ENCODE measurements around the gene DDB1.
A peak's percentile ranks its signal among the peaks of the same experiment; 100 is the strongest.

Gene DDB1

DNA sequence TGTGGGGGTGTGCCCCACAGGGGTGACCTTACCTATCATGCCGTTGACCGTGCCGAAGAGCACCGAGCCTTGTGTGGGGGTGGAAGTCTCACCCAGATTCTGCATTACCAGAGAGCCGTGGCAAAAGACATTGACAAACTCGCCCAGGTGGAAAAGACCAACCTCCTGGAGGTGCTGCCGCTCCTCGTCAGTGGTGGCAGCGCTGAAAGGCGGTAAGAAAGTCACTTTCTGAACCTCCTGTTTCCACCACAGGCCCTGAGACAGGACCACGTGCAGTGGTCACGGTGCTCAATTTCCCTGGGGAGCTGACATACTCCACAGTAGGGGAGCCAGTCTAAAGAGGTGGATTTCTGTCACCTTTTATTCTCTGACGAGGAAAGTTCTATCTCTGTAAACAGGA, 30.4 kb downstream of the DDB1 start:
- no peak for FAIRE-seq

DNA sequence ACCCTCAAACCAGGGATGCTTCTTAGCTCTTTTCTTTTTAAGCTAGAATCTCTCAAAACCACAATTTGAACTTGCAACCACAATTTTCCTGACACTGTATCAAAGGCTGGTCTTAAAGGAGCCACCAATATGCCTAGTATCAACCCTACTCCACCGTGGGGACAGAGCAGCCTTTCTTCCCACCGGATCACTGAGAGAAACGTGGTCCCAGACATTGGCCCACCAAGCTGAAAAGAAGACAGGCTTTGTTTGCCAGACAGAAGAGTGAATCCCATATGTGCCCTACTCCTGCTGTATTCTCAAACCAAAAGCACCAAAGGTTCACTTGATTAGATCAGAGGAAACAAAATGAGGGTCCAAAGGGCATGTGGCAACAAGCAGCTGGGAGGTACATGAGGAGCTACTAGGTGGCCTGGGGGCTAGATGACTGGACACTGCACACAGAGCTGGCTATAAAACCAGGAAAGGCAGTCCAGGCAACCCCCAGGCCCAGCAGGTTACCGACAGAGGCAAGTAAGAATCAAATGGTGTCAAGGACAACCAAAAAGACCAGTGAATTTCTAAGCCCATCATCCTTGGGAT, 34.2 kb downstream of the DDB1 start:
- no peak for FAIRE-seq
- no peak for DNase-seq (ENCODE audit: insufficient read length, low spot score)

More for the DNA sequence above, 30.4 kb downstream of the DDB1 start:
- DNase-seq (ENCODE audit: insufficient read length, low spot score) = no peak

- peak; percentile 53 for DNase-seq (ENCODE audit: insufficient read length, low spot score)
- FAIRE-seq = no peak
These were observed 35.2 kb downstream of the DDB1 start for GRCh38 chr11:61297746-61298145.

DNA sequence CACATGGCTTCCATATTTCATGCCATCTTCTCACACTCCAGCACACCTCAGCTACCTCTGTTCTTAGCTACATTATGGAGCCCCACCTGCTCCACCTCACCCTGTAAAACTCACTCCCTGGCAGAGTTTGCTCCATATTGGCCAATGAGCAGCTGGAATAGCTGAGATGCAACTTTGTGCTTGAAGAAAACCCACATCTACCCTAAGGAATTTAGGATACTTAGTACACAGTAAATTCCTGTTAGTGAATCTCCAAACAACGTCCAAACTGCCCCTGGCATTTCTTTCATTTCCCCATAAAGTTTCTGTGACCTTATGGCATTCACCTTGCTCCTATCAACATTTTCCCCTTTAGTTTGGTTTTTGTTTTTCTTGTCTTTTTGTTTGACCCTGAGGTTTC, 35.6 kb downstream of the DDB1 start:
- FAIRE-seq (no peak), DNase-seq (ENCODE audit: insufficient read length, low spot score) (no peak)

GRCh38 chr11:61295596-61295926, 37.3 kb downstream of the DDB1 start:
- no peak for DNase-seq (ENCODE audit: insufficient read length, low spot score)

GRCh38 chr11:61294717-61295595, 37.9 kb downstream of the DDB1 start, which contains the start of gene VWCE:
VWCE (minus strand) TSS chr11:61295316; CDS start chr11:61295037, 279 bp downstream.
- no peak for FAIRE-seq
- DNase-seq (ENCODE audit: insufficient read length, low spot score) = no peak

More at GRCh38 chr11:61295596-61295926, 37.3 kb downstream of the DDB1 start:
- FAIRE-seq = no peak

GRCh38 chr11:61293867-61294716, 38.8 kb downstream of the DDB1 start:
- peak; percentile 57 for DNase-seq (ENCODE audit: insufficient read length, low spot score)
- FAIRE-seq = no peak

DNA sequence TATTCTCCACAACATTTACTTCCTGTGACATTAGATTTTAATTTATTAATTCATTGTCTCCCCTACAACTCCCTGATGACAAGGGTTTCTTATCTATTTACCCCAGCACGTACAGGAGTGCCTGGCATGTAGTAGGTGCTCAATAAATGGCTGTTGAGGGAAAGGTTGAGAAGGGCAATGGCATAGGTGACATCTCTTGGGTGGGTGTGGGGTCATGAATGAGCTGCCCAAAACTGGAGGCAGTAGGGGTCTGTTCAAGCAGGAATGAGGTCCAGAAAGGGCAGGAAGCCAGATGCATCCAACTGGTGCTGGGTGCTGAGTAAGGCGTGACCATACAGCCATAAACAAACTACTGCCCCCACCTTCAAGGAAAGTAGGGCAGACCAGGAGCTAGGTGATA, 40.5 kb downstream of the DDB1 start:
- FAIRE-seq (no peak), DNase-seq (ENCODE audit: insufficient read length, low spot score) (no peak)

GRCh38 chr11:61290905-61291690, 41.8 kb downstream of the DDB1 start:
- no peak for DNase-seq (ENCODE audit: insufficient read length, low spot score)
- FAIRE-seq = no peak

DNA sequence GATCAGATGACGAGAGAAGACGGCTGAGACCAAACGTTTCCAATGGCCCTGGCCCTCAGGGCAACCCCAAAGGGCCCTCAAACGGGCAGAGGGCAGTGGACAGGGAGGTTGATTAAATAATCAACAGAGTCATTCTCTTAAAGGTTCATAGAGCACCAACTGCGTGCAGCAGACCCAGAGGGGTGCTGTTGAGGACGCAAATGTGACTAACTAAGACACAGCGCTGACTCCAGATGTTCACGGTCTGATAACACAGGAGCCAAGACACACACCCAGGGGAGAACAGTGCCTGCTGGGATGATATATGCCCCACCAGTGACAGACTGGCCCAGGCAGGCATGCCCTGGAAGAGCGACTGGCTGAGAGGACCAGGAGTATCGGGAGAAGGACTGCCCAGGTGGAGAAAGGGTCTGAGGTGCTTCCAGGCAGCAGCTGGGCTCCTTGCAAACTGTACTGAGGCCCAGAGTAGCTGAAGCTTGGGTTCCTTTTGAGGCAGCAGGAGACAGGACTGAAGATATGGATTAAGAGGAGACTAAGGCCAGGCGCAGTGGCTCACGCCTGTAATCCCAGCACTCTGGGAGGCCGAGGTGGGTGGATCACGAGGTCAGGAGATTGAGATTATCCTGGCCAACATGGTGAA, 45.4 kb downstream of the DDB1 start:
- DNase-seq (ENCODE audit: insufficient read length, low spot score) (no peak), FAIRE-seq (no peak)

DNA sequence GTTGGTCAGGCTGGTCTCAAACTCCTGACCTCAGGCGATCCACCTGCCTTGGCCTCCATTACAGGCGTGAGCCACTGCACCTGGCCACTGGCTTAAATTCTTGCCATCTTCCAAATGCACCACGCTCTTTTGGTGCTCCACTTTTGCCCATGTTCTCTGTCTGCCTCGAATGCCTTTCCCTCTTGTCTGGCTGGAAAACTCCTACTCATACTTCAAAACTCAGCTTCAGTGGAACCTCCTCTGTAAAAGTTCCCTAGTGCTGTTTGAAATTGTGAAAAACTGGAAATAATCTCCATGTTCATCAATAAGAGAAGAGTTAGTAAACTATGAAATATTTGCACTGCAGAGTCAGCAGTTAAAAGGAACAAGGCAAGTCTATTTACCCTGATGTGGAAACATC, 49.3 kb downstream of the DDB1 start:
- DNase-seq (ENCODE audit: insufficient read length, low spot score) (no peak), FAIRE-seq (no peak)

- no peak for DNase-seq (ENCODE audit: insufficient read length, low spot score)
- no peak for FAIRE-seq
These were observed 51.2 kb downstream of the DDB1 start for GRCh38 chr11:61281581-61282250.

DNA sequence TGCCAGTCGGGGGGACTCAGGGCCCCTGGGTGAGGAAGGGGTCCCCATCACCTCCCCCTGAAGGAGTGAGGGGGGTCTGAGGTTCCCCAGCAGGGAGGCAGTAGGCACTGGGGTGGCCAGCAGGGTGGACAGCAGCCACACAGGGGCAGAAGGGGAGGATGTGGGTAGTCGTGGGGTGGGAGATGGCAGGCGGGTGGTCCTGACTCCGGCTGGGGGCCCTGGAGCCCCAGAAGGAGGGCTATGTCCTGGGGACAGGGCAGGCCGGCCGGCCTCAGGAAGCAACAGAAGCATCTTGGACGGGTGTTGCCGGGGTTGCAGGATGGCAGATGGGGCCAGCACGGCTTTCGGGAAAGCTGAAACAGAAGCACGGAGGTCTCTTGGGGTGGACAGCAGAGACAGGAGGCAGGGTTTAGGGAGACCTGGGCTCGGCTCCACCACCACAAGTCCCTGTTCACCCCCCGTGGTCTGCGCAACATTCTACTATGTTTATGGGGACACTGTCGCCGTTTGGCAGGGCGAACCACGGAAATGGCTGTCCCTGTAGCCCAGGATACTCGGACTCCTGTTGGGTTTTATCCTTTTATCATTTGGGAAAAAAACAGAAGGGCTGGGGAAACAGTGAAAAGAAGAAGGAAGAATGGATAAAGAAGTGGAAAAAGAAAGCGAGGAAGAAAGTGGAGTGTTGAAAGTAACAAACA, 51.9 kb downstream of the DDB1 start:
- FAIRE-seq (no peak), DNase-seq (ENCODE audit: insufficient read length, low spot score) (no peak)

DNA sequence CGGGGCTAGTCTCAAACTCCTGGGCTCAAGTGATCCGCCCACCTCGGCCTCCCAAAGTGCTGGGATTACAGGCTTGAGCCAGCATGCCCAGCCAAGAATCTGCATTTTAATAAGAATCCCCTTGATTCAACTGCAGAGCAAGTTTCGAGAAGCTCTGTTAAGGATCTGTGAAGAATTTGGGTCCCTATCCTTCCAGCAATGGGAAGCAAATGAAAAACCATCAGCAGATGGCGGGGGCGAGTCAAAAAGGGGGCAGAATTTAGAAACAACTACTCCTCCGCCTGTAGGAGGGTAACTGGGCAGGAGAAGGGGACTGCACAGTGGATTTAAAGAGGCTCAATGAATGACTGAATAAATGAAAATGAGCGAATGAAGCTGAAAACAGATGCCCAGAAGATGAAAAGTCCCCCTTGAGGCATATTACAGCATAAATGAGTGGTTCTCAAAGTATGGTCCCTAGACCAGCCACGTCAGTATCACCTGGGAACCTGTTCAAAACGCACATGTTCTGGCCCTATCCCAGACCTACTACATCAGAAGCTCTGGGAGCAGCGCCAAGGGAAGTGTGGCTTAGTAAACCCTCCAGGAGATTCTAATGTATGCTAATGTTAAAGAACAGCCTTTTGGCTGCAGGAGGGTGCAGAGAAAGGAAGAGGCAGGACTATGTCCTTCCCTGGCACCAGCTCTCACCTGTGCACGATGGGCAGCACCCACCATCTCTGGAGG, 52.8 kb downstream of the DDB1 start:
- FAIRE-seq (no peak), DNase-seq (ENCODE audit: insufficient read length, low spot score) (no peak)

DNA sequence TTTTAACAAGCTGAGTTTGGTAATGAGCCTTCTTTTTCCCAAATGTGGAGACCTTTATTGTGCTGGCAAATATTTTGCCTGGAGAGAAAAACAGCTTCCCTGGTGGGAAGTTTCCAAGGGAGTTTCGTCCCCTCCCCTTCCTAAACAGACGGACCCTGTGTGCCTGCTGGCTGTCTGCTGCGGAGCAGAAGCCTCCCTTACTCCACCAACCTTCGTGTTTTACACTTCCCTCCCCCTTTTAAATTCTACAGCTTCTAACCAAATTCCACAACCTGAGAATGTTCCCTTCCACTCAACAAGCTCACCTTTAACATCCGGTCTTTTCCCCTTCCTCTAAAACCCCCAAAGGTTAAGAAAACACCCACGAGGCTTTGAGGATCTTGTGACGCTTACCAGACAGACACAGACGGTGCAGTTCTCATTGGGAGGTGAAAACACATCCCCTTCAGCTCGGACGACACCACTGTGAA, 54.9 kb downstream of the DDB1 start:
- FAIRE-seq (no peak), DNase-seq (ENCODE audit: insufficient read length, low spot score) (no peak)

- DNase-seq (ENCODE audit: insufficient read length, low spot score) = no peak
- no peak for FAIRE-seq
These were observed 55.5 kb downstream of the DDB1 start for GRCh38 chr11:61277186-61278000.

- FAIRE-seq = no peak
- no peak for DNase-seq (ENCODE audit: insufficient read length, low spot score)
These were observed 57.7 kb downstream of the DDB1 start for GRCh38 chr11:61275191-61275590.

Measured in HTR-8/SVneo (cell line).